HCT116 (cell line): Measurements from ENCODE around the gene NAPB. TPM values are rescaled to one million over a fixed set of nuclear protein-coding genes. Genes with fewer than 3 reads are reported as not detected.
A peak's percentile ranks its signal among the peaks of the same experiment; 100 is the strongest.

Experiments
- ATAC-seq: fragments of 200-7000 bp; cut with Tn5 transposase; 2 replicates; pipeline ENCODE4 v1.9.1; 2020; ENCODE audit warnings: mild to moderate bottlenecking, moderate library complexity
- BruUV-seq: library from RNA; stranded (reverse); fragments of 400-500 nt; replicated peaks from 2 replicates; lab custom pipeline; 2021; lab: Mats Ljungman, UMichigan
- CTCF ChIA-PET: fragments of 300-600 bp; sonication (Branson Sonifier 250); formaldehyde crosslinking; loops from one replicate; lab custom pipeline; 2021; ENCODE audit warnings: antibody characterized with exemption; lab: Charles Lee
- POLR2A ChIA-PET: fragments of 300-600, 350-600 bp; sonication (Branson Sonifier 250); formaldehyde crosslinking; loops from one replicate; lab custom pipeline; 2021; ENCODE audit warnings: antibody characterized with exemption; lab: Charles Lee
- RAD21 ChIA-PET, 2 experiments: fragments of 300-600 bp; sonication (Branson Sonifier 250); formaldehyde crosslinking; loops; one replicate each; lab custom pipeline; 2023; ENCODE audit warnings: low total read pairs in 2 of 2; ENCODE audit not compliant: uncharacterized antibody in 2 of 2, unreplicated experiment in 2 of 2, low non-redundant PET in 1 of 2; lab: Charles Lee
- DNase-seq: peaks from one replicate; pipeline ENCODE4 v3.0.0-alpha.2; 2010; ENCODE audit warnings: low read depth, low spot score
- H2AFZ ChIP-seq: fragments of 200-600 bp; shearing (Covaris generic), sonication (generic); 2 replicates; pipeline ENCODE4 v1.6.1; 2017; ENCODE audit warnings: low read depth, mixed run types, mixed read lengths, antibody characterized with exemption, low read length; ENCODE audit not compliant: poor library complexity, severe bottlenecking
- H3K27ac ChIP-seq: 2 replicates; pipeline ENCODE4 v1.5.1; 2012; ENCODE audit warnings: low read depth, low read length
- H3K27me3 ChIP-seq: fragments of 200-600 bp; sonication (generic); 2 replicates; pipeline ENCODE4 v1.6.1; 2016; ENCODE audit warnings: mixed run types, low read length, mixed read lengths; ENCODE audit not compliant: insufficient read depth
- H3K36me3 ChIP-seq, 2 experiments: fragments of 200-500 bp in 1 of 2; fragments of 200-600 bp in 1 of 2; sonication (Bioruptor generic) in 1 of 2; sonication (generic) in 1 of 2; 2 replicates each; pipeline versions ENCODE4 v1.5.1 to v1.6.1; 2014 to 2016; ENCODE audit warnings: low read length in 2 of 2, inconsistent platforms in 1 of 2, mixed read lengths in 1 of 2, mixed run types in 1 of 2; ENCODE audit not compliant: insufficient read depth in 2 of 2, control insufficient read depth in 1 of 2
- H3K4me1 ChIP-seq, 2 experiments: fragments of 200-600 bp in 1 of 2; sonication (generic) in 1 of 2; 2 replicates each; pipeline versions ENCODE4 v1.5.1 to v1.6.1; 2012 to 2017; ENCODE audit warnings: low read length in 2 of 2, inconsistent platforms in 1 of 2, mild to moderate bottlenecking in 1 of 2, mixed read lengths in 1 of 2, mixed run types in 1 of 2, moderate library complexity in 1 of 2; ENCODE audit not compliant: insufficient read depth in 2 of 2, control insufficient read depth in 1 of 2
- H3K4me2 ChIP-seq: fragments of 200-600 bp; sonication (generic); 2 replicates; pipeline ENCODE4 v1.6.1; 2017; ENCODE audit warnings: mixed run types, low read length, mixed read lengths
- H3K4me3 ChIP-seq, 2 experiments: fragments of 200-600 bp in 1 of 2; sonication (generic) in 1 of 2; replicated peaks in 1 of 2; 2 replicates each; pipeline ENCODE4 v1.5.1; 2011 to 2016; ENCODE audit warnings: low read length in 2 of 2, control low read depth in 1 of 2, low read depth in 1 of 2, mild to moderate bottlenecking in 1 of 2, mixed read lengths in 1 of 2, mixed run types in 1 of 2
- H3K79me2 ChIP-seq: fragments of 200-600 bp; sonication (generic); 2 replicates; pipeline ENCODE4 v1.6.1; 2017; ENCODE audit warnings: mild to moderate bottlenecking, mixed run types, low read length, moderate library complexity, mixed read lengths; ENCODE audit not compliant: insufficient read depth
- H3K9ac ChIP-seq: fragments of 200-600 bp; sonication (generic); 2 replicates; pipeline ENCODE4 v1.6.1; 2016; ENCODE audit warnings: low read length, mixed read lengths
- H3K9me2 ChIP-seq: fragments of 200-600 bp; sonication (generic), shearing (Covaris generic); 2 replicates; pipeline ENCODE4 v1.6.1; 2017; ENCODE audit warnings: mixed run types, mild to moderate bottlenecking, moderate library complexity; ENCODE audit not compliant: insufficient read depth
- H3K9me3 ChIP-seq, 2 experiments: fragments of 200-500 bp in 1 of 2; fragments of 200-600 bp in 1 of 2; sonication (Bioruptor generic) in 1 of 2; sonication (generic) in 1 of 2; 2 replicates each; pipeline ENCODE4 v1.6.1; 2014 to 2017; ENCODE audit warnings: low read length in 2 of 2, mixed read lengths in 2 of 2, inconsistent platforms in 1 of 2, low read depth in 1 of 2, mild to moderate bottlenecking in 1 of 2, mixed run types in 1 of 2, moderate library complexity in 1 of 2; ENCODE audit not compliant: control insufficient read depth in 1 of 2, insufficient read depth in 1 of 2
- H4K20me1 ChIP-seq: fragments of 200-600 bp; sonication (generic), shearing (Covaris generic); 2 replicates; pipeline ENCODE4 v1.6.1; 2017; ENCODE audit warnings: mixed run types, mild to moderate bottlenecking, moderate library complexity; ENCODE audit not compliant: insufficient read depth
- CEBPB ChIP-seq: IDR thresholded peaks from 2 replicates; pipeline ENCODE4 v1.6.1; 2012; ENCODE audit warnings: low read depth
- EZH2 ChIP-seq: fragments of 200-600 bp; sonication (generic); IDR thresholded peaks from 2 replicates; pipeline ENCODE4 v1.6.1; 2017; ENCODE audit warnings: antibody characterized with exemption, mixed run types
- EZH2phosphoT487 ChIP-seq: fragments of 200-600 bp; IDR thresholded peaks from 2 replicates; pipeline ENCODE4 v1.6.1; 2018; ENCODE audit warnings: antibody characterized with exemption, borderline replicate concordance
- FOSL1 ChIP-seq: IDR thresholded peaks from 2 replicates; pipeline ENCODE4 v1.6.1; 2012; ENCODE audit warnings: low read depth
- JUND ChIP-seq: IDR thresholded peaks from 2 replicates; pipeline ENCODE4 v1.6.1; 2012
- POLR2A ChIP-seq: IDR thresholded peaks from 2 replicates; pipeline ENCODE4 v1.7.0; 2011; ENCODE audit warnings: borderline replicate concordance; ENCODE audit not compliant: insufficient read depth, insufficient read length; ENCODE audit errors: extremely low read depth
- POLR2AphosphoS5 ChIP-seq: IDR thresholded peaks from 2 replicates; pipeline ENCODE4 v1.6.1; 2011; ENCODE audit warnings: mild to moderate bottlenecking, low read depth, low read length, moderate library complexity
- RAD21 ChIP-seq: IDR thresholded peaks from 2 replicates; pipeline ENCODE4 v1.6.1; 2012; ENCODE audit warnings: low read depth, mild to moderate bottlenecking
- SRF ChIP-seq: IDR thresholded peaks from 2 replicates; pipeline ENCODE4 v1.6.1; 2012; ENCODE audit warnings: low read depth
- TCF7L2 ChIP-seq: IDR thresholded peaks from 2 replicates; pipeline ENCODE4 v1.7.0; 2011; ENCODE audit warnings: borderline replicate concordance, inconsistent platforms; ENCODE audit not compliant: insufficient read depth, insufficient read length; ENCODE audit errors: extremely low read depth
- YY1 ChIP-seq: IDR thresholded peaks from 2 replicates; pipeline ENCODE4 v1.6.1; 2011; ENCODE audit warnings: low read length, low read depth, moderate library complexity, mild to moderate bottlenecking; ENCODE audit not compliant: insufficient replicate concordance; ENCODE audit errors: extremely low read depth
- ZNF274 ChIP-seq: fragments of 200-500 bp; sonication (Bioruptor generic); IDR thresholded peaks from 2 replicates; pipeline ENCODE4 v1.6.1; 2014; ENCODE audit warnings: mild to moderate bottlenecking, low read depth, low read length, inconsistent platforms
- intact Hi-C: fragments of 100-400 bp; cut with micrococcal nuclease; formaldehyde crosslinking; loops from 2 replicates; pipeline ENCODE4 v1.10.0; 2022
- total RNA-seq: library from RNA; stranded (reverse); gene quantifications from one replicate; pipeline ENCODE4 v1.2.1, GENCODE V29; 2021; ENCODE audit not compliant: unreplicated experiment
- TF ChIP-seq, protein P1 (sequence below): IDR thresholded peaks from 2 replicates; pipeline ENCODE4 v1.6.1; 2011; ENCODE audit warnings: mild to moderate bottlenecking, low read length, moderate library complexity; ENCODE audit not compliant: insufficient replicate concordance; ENCODE audit errors: extremely low read depth
- TF ChIP-seq, protein P2 (sequence below): IDR thresholded peaks from 2 replicates; pipeline ENCODE4 v1.6.1; 2012
- TF ChIP-seq, protein P3 (sequence below), 3 experiments: fragments of 200-600 bp in 1 of 3; sonication (generic) in 1 of 3; IDR thresholded peaks in 2 of 3; conservative IDR thresholded peaks in 1 of 3; 2 replicates each; pipeline ENCODE4 v1.5.1; 2012 to 2017; ENCODE audit warnings: low read depth in 2 of 3, low read length in 2 of 3, antibody characterized with exemption in 1 of 3, borderline replicate concordance in 1 of 3, control low read depth in 1 of 3, mild to moderate bottlenecking in 1 of 3, mixed read lengths in 1 of 3, mixed run types in 1 of 3, moderate library complexity in 1 of 3; ENCODE audit not compliant: insufficient read depth in 1 of 3

Gene NAPB
- total RNA-seq, 1 experiment from 2014 or later = 7.9 TPM

DNA sequence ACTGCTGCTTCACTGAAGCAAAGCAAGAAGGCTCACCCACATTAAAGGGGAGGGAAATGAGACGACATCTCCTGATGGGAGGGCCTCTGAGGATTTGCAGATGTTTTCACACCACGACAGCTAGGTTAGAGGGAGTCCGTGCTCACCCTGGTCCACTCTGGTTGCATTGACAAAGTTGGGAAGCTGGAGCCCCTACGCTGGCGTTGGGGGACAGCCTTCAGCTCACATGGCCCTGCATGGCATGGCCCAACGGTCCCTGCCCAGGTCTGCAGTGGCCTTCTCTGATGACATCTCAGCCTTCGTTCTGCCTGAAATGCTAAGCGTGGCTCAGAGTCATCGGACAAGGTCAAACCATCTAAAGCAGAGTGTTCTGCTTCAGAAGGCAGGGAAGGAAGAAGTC is 3.8 kb upstream of the NAPB start (continued):
- TF ChIP-seq, protein P1, sequence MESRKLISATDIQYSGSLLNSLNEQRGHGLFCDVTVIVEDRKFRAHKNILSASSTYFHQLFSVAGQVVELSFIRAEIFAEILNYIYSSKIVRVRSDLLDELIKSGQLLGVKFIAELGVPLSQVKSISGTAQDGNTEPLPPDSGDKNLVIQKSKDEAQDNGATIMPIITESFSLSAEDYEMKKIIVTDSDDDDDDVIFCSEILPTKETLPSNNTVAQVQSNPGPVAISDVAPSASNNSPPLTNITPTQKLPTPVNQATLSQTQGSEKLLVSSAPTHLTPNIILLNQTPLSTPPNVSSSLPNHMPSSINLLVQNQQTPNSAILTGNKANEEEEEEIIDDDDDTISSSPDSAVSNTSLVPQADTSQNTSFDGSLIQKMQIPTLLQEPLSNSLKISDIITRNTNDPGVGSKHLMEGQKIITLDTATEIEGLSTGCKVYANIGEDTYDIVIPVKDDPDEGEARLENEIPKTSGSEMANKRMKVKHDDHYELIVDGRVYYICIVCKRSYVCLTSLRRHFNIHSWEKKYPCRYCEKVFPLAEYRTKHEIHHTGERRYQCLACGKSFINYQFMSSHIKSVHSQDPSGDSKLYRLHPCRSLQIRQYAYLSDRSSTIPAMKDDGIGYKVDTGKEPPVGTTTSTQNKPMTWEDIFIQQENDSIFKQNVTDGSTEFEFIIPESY = no peak
- TF ChIP-seq RAD21 (no peak), YY1 (no peak)

DNA sequence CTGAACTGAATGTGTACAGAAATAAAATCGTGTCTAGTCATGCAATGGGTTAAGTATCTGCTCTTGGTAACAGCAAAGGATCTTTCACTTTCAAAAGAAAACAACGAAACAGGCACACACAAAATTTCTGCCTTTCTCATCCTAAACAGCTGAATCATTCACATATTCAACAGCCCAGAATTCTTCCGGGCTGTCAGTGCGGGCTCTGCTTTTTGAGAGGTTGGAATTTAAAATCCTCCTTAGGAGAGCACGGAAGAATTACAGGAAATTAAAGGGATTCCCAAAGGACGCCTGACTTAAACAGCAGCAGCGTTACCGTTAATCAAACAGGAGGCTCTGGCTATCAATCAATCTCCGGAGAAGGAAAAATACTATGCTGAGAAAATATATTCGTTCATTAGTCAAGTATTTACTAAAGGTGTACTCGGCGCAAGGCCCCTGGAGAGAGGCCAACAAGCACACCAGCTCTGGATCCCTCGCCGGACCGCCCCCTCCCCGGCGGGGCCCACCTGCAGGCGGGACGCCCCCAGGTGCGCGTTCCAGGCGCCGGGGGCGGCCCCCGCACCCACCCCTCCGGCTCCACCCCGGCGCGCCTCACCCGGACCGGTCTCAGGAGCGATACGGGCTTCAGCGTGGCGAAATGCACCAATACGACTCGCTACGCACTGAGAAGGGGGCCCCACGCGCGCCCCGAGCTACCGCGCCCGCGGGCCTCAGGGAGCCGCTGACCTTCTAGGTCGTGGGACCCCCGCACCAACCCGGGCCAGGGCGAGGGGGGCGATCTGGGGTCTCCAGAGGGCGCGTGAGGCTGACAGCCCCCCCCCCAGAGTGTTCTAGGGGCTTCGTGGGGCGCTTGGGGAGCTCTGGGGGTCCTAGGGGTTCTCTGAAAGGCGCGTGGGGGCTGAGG is 1.0 kb downstream of the NAPB start:
- intact Hi-C loops = loop anchor here (10.0 kb wide), 1 partner anchor 55 kb away; the partner anchor contains the start of gene GZF1
- TSS peak; percentile 39 for BruUV-seq
- DNase-seq = no peak
- Histone ChIP-seq H3K27ac (peak overlapping the region; percentile 69; the same call in 1 of the 2 replicates), H3K9ac (peak overlapping the region; percentile 88), H3K4me3 (peak overlapping the region; percentile 83 to 87), H3K4me1 (peaks cover 2 to 12% of the 10 kb centered on the region in 2 experiments; a peak in 3 of 4 replicates), H3K27me3 (no peaks in the 10 kb centered on the region)
- CTCF ChIA-PET = no interaction called here
- TF ChIP-seq, protein P2, sequence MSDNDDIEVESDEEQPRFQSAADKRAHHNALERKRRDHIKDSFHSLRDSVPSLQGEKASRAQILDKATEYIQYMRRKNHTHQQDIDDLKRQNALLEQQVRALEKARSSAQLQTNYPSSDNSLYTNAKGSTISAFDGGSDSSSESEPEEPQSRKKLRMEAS = no peak
- TF ChIP-seq ZNF274 (no peak), EZH2 (no peak), SRF (no peak), FOSL1 (no peak), YY1 (no peak), RAD21 (no peak), POLR2AphosphoS5 (no peak), JUND (no peak), TCF7L2 (no peak), POLR2A (no peak), EZH2phosphoT487 (no peak), CEBPB (no peak)
- TF ChIP-seq, protein P3, sequence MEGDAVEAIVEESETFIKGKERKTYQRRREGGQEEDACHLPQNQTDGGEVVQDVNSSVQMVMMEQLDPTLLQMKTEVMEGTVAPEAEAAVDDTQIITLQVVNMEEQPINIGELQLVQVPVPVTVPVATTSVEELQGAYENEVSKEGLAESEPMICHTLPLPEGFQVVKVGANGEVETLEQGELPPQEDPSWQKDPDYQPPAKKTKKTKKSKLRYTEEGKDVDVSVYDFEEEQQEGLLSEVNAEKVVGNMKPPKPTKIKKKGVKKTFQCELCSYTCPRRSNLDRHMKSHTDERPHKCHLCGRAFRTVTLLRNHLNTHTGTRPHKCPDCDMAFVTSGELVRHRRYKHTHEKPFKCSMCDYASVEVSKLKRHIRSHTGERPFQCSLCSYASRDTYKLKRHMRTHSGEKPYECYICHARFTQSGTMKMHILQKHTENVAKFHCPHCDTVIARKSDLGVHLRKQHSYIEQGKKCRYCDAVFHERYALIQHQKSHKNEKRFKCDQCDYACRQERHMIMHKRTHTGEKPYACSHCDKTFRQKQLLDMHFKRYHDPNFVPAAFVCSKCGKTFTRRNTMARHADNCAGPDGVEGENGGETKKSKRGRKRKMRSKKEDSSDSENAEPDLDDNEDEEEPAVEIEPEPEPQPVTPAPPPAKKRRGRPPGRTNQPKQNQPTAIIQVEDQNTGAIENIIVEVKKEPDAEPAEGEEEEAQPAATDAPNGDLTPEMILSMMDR (IDR thresholded peaks at IDR 0.05 in 2 of 3, conservative IDR thresholded peaks at IDR 0.05 in 1 of 3; ENCODE audit: borderline replicate concordance in 1 of 3, insufficient read depth in 1 of 3, low read depth in 2 of 3, low read length in 2 of 3) = no peak
- TF ChIP-seq, all 23 proteins: peak for 0
- Histone ChIP-seq H3K4me2 (peak overlapping the region; percentile 88), H3K36me3 (no peaks in the 10 kb centered on the region), H4K20me1 (no peaks in the 10 kb centered on the region), H3K9me3 (no peaks in the 10 kb centered on the region), H3K79me2 (peaks cover 54% of the 10 kb centered on the region), H3K9me2 (no peaks in the 10 kb centered on the region), H2AFZ (no peak overlapping the region)
- peak; percentile 19; the same call in 1 of the 2 replicates for ATAC-seq
- ChIA-PET RAD21 (no interaction called here), POLR2A (no interaction called here)
